DND-41 (cell line): ENCODE data around the gene TTPAL.

Experiments
- CTCF ChIP-seq: IDR thresholded peaks from 2 replicates; pipeline ENCODE4 v1.5.1; 2012; ENCODE audit warnings: borderline replicate concordance, low read length, moderate library complexity, mild to moderate bottlenecking; ENCODE audit not compliant: poor library complexity, severe bottlenecking; ENCODE audit errors: extremely low read depth
- EZH2 ChIP-seq: IDR thresholded peaks from 3 replicates; pipeline ENCODE4 v1.6.1; 2012; ENCODE audit warnings: borderline replicate concordance, low read depth, mild to moderate bottlenecking, moderate library complexity, low read length, inconsistent platforms; ENCODE audit not compliant: severe bottlenecking

- no peak for TF ChIP-seq CTCF
- TF ChIP-seq EZH2, result no peak
Measured at GRCh38 chr20:44478206-44478605, 2.5 kb downstream of the TTPAL start.
